ENCODE data around the gene EMP2.

- TF ChIP-seq TAF1 (IDR thresholded peaks at IDR 0.05; ENCODE audit: low read depth, low read length): no peak
- TF ChIP-seq POLR2AphosphoS5 (IDR thresholded peaks at IDR 0.05; ENCODE audit: low read depth, low read length): no peak
- TF ChIP-seq POLR2A (IDR thresholded peaks at IDR 0.05; ENCODE audit: low read depth, low read length): no peak
- TF ChIP-seq SPI1 (IDR thresholded peaks at IDR 0.05; ENCODE audit: low read depth, low read length): no peak
These were observed 55.1 kb downstream of the EMP2 start for GRCh38 chr16:10525214-10525825.
